ENCODE measurements around the gene MOCS3.
A peak's percentile ranks its signal among the peaks of the same experiment; 100 is the strongest.

MOCS3 gene, protein sequence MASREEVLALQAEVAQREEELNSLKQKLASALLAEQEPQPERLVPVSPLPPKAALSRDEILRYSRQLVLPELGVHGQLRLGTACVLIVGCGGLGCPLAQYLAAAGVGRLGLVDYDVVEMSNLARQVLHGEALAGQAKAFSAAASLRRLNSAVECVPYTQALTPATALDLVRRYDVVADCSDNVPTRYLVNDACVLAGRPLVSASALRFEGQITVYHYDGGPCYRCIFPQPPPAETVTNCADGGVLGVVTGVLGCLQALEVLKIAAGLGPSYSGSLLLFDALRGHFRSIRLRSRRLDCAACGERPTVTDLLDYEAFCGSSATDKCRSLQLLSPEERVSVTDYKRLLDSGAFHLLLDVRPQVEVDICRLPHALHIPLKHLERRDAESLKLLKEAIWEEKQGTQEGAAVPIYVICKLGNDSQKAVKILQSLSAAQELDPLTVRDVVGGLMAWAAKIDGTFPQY

DNA sequence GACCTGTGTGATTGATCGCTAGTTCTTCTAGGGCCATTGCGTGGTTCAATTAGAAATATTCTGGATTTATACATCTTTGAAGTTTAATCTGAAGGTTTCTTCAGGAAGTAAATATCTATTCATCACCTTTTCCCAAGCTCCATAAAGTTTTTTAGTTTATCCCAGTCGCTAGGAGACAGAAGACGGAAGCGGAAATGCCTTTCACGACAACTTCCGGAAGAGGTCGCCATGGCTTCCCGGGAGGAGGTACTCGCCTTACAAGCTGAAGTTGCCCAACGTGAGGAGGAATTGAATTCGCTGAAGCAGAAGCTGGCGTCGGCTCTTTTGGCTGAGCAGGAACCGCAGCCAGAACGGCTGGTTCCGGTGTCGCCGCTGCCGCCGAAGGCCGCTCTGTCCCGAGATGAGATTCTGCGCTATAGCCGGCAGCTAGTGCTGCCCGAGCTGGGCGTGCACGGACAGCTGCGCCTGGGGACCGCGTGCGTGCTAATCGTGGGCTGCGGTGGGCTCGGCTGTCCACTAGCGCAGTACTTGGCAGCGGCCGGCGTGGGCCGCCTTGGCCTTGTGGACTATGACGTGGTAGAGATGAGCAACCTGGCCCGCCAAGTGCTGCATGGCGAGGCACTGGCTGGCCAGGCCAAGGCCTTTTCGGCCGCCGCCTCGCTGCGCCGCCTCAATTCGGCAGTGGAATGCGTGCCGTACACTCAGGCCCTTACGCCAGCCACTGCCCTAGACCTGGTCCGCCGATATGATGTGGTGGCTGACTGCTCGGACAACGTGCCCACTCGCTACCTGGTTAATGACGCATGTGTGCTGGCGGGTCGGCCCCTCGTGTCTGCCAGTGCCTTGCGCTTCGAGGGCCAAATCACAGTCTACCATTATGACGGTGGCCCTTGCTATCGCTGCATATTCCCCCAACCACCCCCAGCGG is at the start of gene MOCS3:
Gene MOCS3 (plus strand): TSS at position 204 of the 928 bp plus-strand sequence. CDS start 25 bp downstream, at position 229.
- peak; percentile 59 to 80 for DNase-seq (ENCODE audit: low read depth in 1 of 2, low spot score in 1 of 2)

- no peak for DNase-seq (ENCODE audit: low read depth in 1 of 2, low spot score in 1 of 2)
These were observed 49.2 kb upstream of the MOCS3 start for GRCh38 chr20:50909413-50909812.

- no peak for DNase-seq (ENCODE audit: low read depth in 1 of 2, low spot score in 1 of 2)
These were observed 47.6 kb upstream of the MOCS3 start for GRCh38 chr20:50911030-50911429.

DNA sequence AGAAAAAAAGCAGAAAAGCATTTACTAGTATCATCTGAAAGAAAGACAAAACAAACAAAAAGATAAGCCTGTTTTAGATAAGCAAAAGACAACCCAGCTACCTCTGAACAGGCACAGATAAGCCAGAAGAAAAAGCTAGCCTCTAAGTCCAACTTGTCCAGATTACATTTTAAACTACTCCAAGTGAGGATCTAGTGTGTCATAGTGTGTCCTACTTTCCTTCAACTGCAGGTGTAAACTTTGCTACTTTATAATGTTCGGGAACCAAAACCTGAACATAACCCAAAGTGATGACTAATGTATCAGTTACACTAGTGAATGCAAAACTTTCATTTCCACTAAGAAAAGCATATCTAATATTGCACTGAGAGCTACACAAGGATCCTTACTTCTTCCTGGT is 46.9 kb upstream of the MOCS3 start:
- DNase-seq (ENCODE audit: low read depth in 1 of 2, low spot score in 1 of 2), result no peak

DNA sequence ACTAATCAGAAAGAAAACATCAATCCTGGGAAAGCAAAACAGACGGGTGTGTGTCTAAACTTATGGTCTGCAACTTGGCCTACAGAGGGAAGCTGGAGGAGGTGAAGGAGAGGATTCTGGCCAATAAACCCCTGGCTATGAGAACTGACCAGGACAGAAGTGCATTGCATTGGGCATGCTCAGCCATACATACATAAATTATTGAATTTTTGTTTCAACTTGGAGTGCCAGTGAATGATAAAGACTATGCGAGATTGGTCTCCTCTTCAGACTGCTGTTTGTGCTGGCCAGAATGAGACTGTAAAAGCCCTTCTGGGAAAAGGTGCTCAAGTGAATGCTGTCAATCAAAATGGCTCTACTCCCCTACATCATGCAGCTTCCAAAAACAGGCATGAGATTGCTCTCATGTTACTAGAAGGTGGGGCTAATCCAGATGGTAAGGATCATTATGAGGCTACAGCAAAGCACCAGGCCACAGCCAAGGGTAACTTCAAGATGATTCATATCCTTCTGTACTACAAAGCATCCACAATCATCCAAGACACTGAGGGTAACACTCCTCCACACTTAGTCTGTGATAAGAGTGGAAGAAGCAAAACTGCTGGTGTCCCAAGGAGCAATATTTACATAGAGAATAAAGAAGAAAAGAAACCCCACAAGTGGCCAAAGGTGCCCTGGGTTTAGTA is 44.8 kb upstream of the MOCS3 start:
- no peak for DNase-seq (ENCODE audit: low read depth in 1 of 2, low spot score in 1 of 2)

GRCh38 chr20:50915424-50915823 is 43.2 kb upstream of the MOCS3 start:
- no peak for DNase-seq (ENCODE audit: low read depth in 1 of 2, low spot score in 1 of 2)

DNA sequence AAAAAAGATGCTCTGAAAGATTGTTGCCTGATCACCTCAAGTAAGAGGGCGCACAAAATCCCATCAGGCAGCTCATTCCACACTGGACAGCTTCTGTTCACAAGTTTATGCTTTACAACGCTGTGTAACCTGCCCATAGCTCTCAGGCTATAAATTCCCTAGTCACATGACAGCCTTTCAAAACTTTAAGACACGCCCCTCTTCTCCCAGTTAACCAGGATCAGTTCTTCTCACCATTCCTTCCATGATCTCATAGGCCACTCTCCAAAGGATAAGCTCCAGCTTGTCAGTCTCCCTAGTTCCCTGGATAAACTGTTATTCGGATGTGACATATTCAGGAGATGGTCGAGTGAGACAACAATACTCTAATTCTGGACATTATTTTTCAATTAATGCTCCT is 42.4 kb upstream of the MOCS3 start:
- no peak for DNase-seq (ENCODE audit: low read depth in 1 of 2, low spot score in 1 of 2)

GRCh38 chr20:50916934-50917333 is 41.7 kb upstream of the MOCS3 start:
- no peak for DNase-seq (ENCODE audit: low read depth in 1 of 2, low spot score in 1 of 2)

GRCh38 chr20:50918403-50918802 is 40.2 kb upstream of the MOCS3 start:
- no peak for DNase-seq (ENCODE audit: low read depth in 1 of 2, low spot score in 1 of 2)

GRCh38 chr20:50919567-50919966 is 39.1 kb upstream of the MOCS3 start:
- no peak for DNase-seq (ENCODE audit: low read depth in 1 of 2, low spot score in 1 of 2)

DNA sequence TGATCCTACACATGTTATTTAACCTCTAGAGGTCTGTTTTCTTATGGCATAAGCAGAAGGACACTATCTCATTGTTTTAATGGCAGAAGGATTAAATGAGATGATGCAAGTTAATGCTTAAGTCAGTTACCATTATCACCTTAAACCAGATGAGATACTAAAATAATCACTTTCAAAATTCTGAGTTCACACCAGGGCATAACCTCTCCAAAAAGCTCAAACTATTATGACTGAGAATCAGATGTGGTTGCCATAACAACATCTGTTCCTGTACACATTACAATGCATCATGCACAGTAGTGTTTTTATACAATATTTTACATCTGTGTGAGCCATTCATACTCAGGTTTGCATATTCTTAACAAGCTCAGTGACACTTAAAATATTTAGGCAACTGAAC is 37.6 kb upstream of the MOCS3 start:
- DNase-seq (ENCODE audit: low read depth in 1 of 2, low spot score in 1 of 2), result no peak

DNA sequence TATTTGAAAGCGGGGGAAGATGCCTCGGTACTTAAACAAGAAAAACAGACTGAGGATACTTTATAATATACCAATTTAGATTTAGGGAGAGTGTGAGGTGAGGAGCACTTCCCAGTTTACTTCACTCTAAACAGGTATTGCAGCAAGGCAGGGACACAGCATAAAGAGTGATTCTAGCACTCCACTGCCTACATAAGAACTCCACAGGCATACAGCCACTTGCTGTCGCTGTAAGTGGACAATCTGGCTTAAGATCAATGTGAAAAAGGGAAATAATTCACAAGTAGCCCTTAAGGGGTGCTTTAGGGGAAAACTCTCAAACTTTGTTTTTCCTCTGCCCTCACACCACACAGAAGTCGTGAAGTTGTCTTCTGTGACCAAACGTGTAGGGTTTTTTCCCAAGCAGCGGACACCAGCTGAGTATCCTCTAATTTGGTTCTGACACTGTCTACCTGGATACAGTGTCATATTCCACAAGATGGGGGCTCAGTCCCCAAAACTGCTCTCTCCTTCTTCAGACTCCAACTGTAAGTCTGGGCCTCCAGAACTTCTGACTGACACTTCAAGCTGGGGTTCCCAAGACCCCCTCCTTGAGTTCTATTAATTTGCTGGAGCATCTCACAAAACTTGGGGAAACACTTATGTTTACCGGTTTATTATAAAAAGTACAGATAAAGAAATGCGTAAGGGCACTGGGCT is 36.7 kb upstream of the MOCS3 start:
- no peak for DNase-seq (ENCODE audit: low read depth in 1 of 2, low spot score in 1 of 2)

- DNase-seq (ENCODE audit: low read depth in 1 of 2, low spot score in 1 of 2), result no peak
These were observed 34.2 kb upstream of the MOCS3 start for GRCh38 chr20:50924261-50924920.

GRCh38 chr20:50926530-50926929 is 32.1 kb upstream of the MOCS3 start:
- no peak for DNase-seq (ENCODE audit: low read depth in 1 of 2, low spot score in 1 of 2)

DNA sequence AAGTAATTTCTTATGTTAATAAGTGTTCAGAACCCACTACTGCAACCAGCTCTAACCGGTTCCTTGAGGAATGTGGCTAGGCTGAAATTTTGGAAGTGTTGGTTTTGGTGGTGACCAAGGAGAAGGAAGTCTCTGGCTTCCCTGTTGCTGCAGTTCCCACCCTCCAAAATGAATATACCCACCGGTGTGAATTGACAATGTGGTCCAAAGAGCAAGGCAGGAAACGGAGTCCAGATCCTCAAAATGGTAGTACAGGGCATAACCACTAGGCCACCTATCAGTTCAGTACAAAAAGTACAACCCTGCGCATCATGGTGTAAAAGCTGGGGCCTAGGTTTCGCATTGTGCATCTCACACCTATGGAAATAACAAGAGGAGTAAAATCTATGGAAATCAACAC is 30.1 kb upstream of the MOCS3 start:
- DNase-seq (ENCODE audit: low read depth in 1 of 2, low spot score in 1 of 2), result no peak

DNA sequence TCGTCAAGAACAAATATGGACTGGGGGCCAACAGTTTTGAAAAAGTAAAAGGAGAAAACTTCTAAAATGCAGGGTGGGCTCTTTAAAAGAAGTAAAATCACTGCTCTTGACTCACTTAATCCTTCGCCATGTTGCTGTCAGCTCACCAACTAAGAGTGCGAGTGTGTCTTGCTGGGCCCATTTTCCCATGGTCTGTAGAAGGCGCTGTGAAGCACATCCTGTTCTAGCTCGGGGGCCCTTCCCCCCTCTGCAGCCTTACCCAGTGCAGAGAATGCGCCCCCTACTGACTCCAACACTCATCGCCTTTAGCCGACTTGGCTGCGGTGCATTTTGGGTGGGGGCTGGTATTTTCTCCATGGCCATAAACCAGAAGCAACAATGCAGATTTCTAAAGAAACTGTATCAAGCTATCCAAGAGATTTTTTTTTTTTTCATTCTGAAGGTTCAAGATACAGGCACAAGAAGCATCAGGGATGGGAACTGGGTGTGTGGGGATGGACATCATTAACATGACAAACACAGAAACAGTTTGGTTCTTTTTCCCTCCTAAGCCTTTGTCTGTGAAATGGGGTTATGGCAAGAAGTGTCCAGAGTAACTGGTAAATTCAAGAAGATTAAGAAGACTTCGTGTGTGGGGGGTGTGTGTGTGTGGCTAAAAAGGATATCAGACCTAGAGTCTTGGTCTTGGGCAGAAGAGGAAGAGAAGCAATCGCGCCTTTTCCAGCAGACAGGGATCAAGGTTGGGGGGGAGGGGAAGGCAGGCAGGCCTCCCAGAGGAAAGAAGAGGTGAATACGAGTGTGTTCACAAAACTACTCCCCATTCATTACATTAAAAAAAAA is 29.1 kb upstream of the MOCS3 start:
- DNase-seq (ENCODE audit: low read depth in 1 of 2, low spot score in 1 of 2), result peak; percentile 71 to 89

DNA sequence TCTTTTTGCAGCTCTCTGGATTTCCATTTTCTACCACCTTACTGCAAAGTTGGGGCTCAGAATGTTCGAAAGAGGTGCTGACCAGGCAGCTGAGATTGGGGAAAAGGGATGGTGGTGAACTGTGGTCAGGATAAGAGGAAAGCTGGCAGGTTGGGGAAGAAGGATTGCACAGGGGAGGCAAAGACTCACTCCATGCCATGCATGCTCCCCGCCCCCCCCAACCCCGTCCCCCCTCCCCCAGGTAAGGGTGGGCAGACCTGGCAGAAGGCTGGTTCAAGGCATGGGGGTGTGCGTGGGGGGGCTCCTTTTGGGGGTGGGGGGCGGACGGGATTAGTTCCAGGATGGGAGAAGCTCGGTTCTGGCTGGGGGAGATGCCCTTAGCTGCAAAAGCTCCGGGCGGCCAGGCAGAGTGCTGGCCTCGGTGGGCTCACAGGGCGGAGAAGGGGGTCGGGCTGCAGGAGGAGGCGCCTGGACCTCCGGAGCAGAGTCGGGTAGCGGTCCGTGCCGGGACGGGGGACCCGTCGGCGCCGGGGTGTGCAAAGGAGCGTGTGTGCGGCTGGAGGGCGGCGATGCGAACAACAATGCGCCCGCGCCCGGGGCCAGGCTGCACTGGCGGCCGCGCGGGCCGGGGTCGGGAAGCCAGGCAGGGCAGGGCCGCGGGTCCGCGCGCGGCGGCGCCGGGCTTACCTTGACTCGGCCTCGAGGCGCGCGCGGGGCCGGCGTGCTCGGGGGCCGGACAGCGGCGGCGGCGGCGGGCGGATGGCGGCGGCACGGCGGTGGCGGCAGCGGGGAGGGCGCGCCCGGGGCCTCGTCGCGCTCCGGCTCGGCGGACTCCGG is 28.3 kb upstream of the MOCS3 start:
- peak in 1 of 2 donors; percentile 7 for DNase-seq (ENCODE audit: low read depth in 1 of 2, low spot score in 1 of 2)

- no peak for DNase-seq (ENCODE audit: low read depth in 1 of 2, low spot score in 1 of 2)
These were observed 27.7 kb upstream of the MOCS3 start for GRCh38 chr20:50930976-50931305.

Measured in activated CD4-positive, alpha-beta T cell treated with anti-CD3 and anti-CD28 coated beads, Interleukin-2, amount 50 U/mL, for 24 hours (primary cell).